CD4-positive, alpha-beta T cell treated with Interleukin-6 at 100 ng/mL for 8 hours (primary cell): Measurements from ENCODE around the gene ARHGEF1.

Source experiments
- DNase-seq: peaks from one replicate; pipeline ENCODE4 v3.0.0-alpha.2; 2020; ENCODE audit warnings: mixed read lengths, low spot score

The ARHGEF1 gene

GRCh38 chr19:41883821-41884733 is 1.1 kb downstream of the ARHGEF1 start:
- DNase-seq, result peak; percentile 90

- DNase-seq, result peak; percentile 84
Measured at GRCh38 chr19:41886761-41887710, 4.1 kb downstream of the ARHGEF1 start.

GRCh38 chr19:41887711-41888382 is 4.9 kb downstream of the ARHGEF1 start:
- peak; percentile 88 for DNase-seq

- no peak for DNase-seq
Measured at GRCh38 chr19:41888926-41889325, 5.9 kb downstream of the ARHGEF1 start.

- no peak for DNase-seq
Measured at GRCh38 chr19:41889896-41890295, 6.9 kb downstream of the ARHGEF1 start.

GRCh38 chr19:41890936-41891335 is 8.0 kb downstream of the ARHGEF1 start:
- DNase-seq, result no peak

- DNase-seq, result no peak
Measured at GRCh38 chr19:41892173-41892902, 9.4 kb downstream of the ARHGEF1 start.

GRCh38 chr19:41893899-41894298 is 10.9 kb downstream of the ARHGEF1 start:
- no peak for DNase-seq

- DNase-seq, result no peak
Measured at GRCh38 chr19:41894350-41894749, 11.4 kb downstream of the ARHGEF1 start.

GRCh38 chr19:41895745-41896580 is 13.0 kb downstream of the ARHGEF1 start:
- DNase-seq, result no peak

- DNase-seq, result no peak
Measured at GRCh38 chr19:41896581-41896942, 13.6 kb downstream of the ARHGEF1 start.

- DNase-seq, result no peak
Measured at GRCh38 chr19:41897181-41897580, 14.2 kb downstream of the ARHGEF1 start.

GRCh38 chr19:41897820-41898219 is 14.8 kb downstream of the ARHGEF1 start:
- DNase-seq, result no peak

- DNase-seq, result no peak
Measured at GRCh38 chr19:41898235-41898634, 15.3 kb downstream of the ARHGEF1 start.

- no peak for DNase-seq
Measured at GRCh38 chr19:41901707-41902360, 18.9 kb downstream of the ARHGEF1 start.

- no peak for DNase-seq
Measured at GRCh38 chr19:41902594-41902993, 19.6 kb downstream of the ARHGEF1 start.

GRCh38 chr19:41903193-41903953 is 20.4 kb downstream of the ARHGEF1 start:
- no peak for DNase-seq

- DNase-seq, result no peak
Measured at GRCh38 chr19:41904118-41904870, 21.3 kb downstream of the ARHGEF1 start.
